GM21576 (cell line): Measurements from ENCODE around the gene ME1.
"Not testable (repeated sequence)": the region's sequence is repeated elsewhere in the genome, so short reads cannot be mapped to it uniquely, and the experiment has no call there.

Experiments
- ATAC-seq: cut with Tn5 transposase; IDR thresholded peaks from one replicate; pipeline ENCODE4 v1.9.1; 2021; ENCODE audit warnings: mild to moderate bottlenecking, moderate library complexity; ENCODE audit not compliant: unreplicated experiment

ME1 gene

GRCh38 chr6:83193747-83194566 is 236.9 kb downstream of the ME1 start:
- peak; percentile 29 for ATAC-seq

- ATAC-seq = peak; percentile 95
These were observed 237.7 kb downstream of the ME1 start, which contains the start of the genes PGM3 and RWDD2A for GRCh38 chr6:83192871-83193746. Gene PGM3, minus strand, starts transcription at chr6:83193265. Its CDS starts 2,253 bp downstream, at chr6:83191012. Gene RWDD2A, plus strand, starts transcription at chr6:83193357. Its CDS starts 1,095 bp downstream, at chr6:83194452.

GRCh38 chr6:83192456-83192855 is 238.4 kb downstream of the ME1 start:
- no peak for ATAC-seq

GRCh38 chr6:83191974-83192373 is 238.9 kb downstream of the ME1 start:
- ATAC-seq = not testable (repeated sequence)

- ATAC-seq = no peak
These were observed 240.2 kb downstream of the ME1 start for GRCh38 chr6:83190626-83191025.

- ATAC-seq = no peak
These were observed 242.3 kb downstream of the ME1 start for GRCh38 chr6:83188501-83188900.

GRCh38 chr6:83185096-83185495 is 245.8 kb downstream of the ME1 start:
- ATAC-seq = no peak

- ATAC-seq = no peak
These were observed 247.6 kb downstream of the ME1 start for GRCh38 chr6:83183082-83183828.

GRCh38 chr6:83182114-83182513 is 248.7 kb downstream of the ME1 start:
- ATAC-seq = no peak

- ATAC-seq = no peak
These were observed 250.4 kb downstream of the ME1 start for GRCh38 chr6:83180426-83180950.

GRCh38 chr6:83176246-83176645 is 254.6 kb downstream of the ME1 start:
- no peak for ATAC-seq

- ATAC-seq = no peak
These were observed 261.3 kb downstream of the ME1 start for GRCh38 chr6:83169511-83169910.

- no peak for ATAC-seq
These were observed 261.7 kb downstream of the ME1 start for GRCh38 chr6:83169106-83169505.

- no peak for ATAC-seq
These were observed 262.3 kb downstream of the ME1 start for GRCh38 chr6:83168556-83168955.

- no peak for ATAC-seq
These were observed 263.0 kb downstream of the ME1 start for GRCh38 chr6:83167726-83168278.
